GM12801 (cell line): Measurements from ENCODE around the gene GEN1.

Source experiments
- CTCF ChIP-seq: IDR thresholded peaks from one replicate; pipeline ENCODE4 v1.5.1; 2011; ENCODE audit warnings: control low read depth; ENCODE audit not compliant: insufficient read length; ENCODE audit errors: extremely low read depth

GEN1 gene

GRCh38 chr2:17718689-17719088 lies 35.2 kb upstream of the GEN1 start:
- no peak for TF ChIP-seq CTCF

- peak; percentile 29 for TF ChIP-seq CTCF
These were observed 34.2 kb upstream of the GEN1 start for GRCh38 chr2:17719562-17720371.

DNA sequence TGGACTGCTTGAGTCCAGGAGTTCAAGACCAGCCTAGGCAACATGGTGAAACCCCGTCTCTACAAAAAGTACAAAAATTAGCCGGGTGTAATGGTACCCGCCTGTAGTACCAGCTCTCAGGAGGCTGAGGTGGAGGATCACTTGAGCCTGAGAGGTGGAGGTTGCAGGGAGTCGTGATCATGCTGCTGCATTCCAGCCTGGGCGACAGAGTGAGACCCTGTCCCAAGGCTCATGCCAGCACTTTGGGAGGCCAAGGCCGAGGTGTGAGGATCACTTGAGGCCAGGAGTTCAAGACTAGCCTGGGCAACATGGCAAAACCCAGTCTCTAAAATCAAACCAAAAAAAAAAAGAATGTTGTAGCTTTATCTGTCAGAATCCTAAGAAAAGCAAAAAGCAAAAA lies 25.7 kb upstream of the GEN1 start:
- no peak for TF ChIP-seq CTCF

- no peak for TF ChIP-seq CTCF
These were observed 24.1 kb upstream of the GEN1 start for GRCh38 chr2:17729880-17730279.

DNA sequence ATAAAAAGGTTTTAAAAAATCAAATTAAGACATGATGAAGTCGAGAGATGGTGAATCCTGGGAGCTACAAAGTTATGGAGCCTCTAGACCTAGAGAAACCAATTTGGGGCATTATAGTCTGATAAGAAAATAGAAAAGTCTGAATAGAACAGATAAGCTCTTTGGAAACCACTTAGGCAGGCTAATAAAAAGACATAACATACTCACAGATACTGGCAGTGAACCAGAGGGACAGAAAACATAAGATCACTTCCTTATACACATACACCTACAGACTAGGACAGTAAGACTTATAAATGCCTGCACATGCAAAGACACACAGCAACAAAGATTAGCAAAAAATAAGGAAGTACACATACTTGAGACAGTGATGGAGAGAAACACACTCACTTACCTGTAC lies 20.3 kb upstream of the GEN1 start:
- no peak for TF ChIP-seq CTCF

GRCh38 chr2:17735864-17736263 lies 18.1 kb upstream of the GEN1 start:
- no peak for TF ChIP-seq CTCF

- TF ChIP-seq CTCF, result no peak
These were observed 16.9 kb upstream of the GEN1 start for GRCh38 chr2:17736989-17737388.
